Forelimb muscle (tissue), 1 donor: ENCODE measurements around the gene CIC. TPM values are rescaled to one million over a fixed set of nuclear protein-coding genes. Genes with fewer than 3 reads are reported as not detected.
"Not testable (repeated sequence)": the region's sequence is repeated elsewhere in the genome, so short reads cannot be mapped to it uniquely, and the experiment has no call there.

Experiments used
- DNase-seq: peaks from one replicate; pipeline ENCODE4 v3.0.0-alpha.2; 2013; ENCODE audit warnings: low read depth
- polyA plus RNA-seq: library from polyadenylated mRNA; unstranded; fragments of 120-200 nt; gene quantifications from one replicate; pipeline ENCODE4 v1.2.1, GENCODE V29; 2013; ENCODE audit not compliant: insufficient read length

Gene CIC
- polyA plus RNA-seq, 1 donor = 34.2 TPM

DNA sequence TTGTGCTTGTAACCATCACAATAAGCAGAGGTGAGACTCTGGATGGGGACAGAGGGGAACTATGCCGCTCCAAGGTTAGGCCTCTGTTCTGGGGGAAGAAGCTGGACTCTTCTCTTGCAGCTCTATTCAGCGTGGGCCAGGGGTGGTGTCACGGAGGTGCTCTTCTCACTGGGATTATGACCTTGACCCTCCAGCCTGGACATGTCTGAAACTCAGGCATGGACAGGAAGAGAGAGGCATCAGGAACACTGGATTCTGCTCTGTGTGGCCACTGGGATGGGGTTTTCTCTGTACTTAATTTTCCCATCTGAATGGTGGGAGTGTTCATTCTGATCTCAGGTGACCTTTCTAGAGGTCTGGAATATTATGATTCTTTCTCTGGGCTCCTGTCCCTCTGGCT is 64.0 kb downstream of the CIC start:
- no peak for DNase-seq

DNA sequence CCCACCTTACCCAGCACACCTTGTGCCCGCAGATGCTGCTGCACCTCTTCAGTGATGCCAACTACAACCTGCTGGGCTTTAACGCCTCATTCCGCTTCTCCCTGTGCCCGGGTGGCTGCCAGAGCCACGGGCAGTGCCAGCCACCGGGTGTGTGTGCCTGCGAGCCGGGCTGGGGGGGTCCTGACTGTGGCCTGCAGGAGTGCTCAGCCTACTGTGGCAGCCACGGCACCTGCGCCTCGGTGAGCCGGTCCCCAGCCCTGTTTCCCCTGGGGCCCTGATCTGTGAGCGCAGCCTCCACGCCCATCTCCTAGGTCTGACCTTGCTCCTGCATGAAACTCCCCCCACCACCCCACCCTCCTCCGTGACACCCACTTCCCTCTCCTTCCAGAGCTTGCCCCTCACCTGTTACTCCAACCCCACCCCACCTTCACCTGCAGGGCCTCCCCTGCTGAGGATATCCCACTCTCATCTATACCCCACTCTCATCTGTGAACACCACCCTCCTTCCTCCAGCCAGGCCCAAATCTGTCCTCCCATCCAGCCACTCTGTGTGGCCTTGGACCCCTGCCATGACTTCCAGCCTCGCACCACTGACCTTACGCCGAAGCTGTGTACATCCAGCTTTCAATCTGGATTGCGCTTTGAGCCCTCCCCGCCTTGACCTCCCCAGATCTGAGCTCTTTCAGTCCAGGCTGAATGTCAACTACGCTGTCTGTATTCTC is 65.1 kb downstream of the CIC start:
- DNase-seq = no peak

DNA sequence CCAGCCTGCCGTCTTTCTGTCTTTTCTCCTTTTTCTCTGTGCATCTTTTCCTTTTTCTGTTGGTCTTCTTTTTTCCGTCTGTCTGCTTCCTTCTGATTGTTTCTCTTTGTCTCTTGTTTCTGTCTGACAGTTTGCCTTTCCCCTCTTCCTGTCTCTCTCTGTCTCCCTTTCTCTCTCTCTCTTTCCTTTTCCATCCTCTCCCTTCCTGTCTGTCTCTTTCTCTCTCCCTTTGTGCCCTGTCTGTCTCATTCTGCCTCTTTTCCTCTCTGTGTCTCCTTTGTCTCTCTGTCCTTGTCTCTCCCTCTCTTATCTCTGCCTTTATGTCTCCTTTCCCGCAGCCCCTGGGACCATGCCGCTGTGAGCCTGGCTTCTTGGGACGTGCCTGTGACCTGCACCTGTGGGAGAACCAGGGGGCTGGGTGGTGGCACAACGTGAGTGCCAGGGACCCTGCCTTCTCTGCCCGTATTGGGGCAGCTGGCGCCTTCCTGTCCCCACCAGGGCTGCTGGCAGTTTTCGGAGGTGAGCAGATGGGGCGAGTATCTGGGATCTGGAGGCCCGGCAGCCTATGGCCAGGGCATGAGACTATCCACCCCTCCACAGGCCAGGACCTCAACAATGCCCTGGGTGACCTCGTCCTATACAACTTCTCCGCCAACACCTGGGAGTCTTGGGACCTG is 65.8 kb downstream of the CIC start:
- no peak for DNase-seq

DNA sequence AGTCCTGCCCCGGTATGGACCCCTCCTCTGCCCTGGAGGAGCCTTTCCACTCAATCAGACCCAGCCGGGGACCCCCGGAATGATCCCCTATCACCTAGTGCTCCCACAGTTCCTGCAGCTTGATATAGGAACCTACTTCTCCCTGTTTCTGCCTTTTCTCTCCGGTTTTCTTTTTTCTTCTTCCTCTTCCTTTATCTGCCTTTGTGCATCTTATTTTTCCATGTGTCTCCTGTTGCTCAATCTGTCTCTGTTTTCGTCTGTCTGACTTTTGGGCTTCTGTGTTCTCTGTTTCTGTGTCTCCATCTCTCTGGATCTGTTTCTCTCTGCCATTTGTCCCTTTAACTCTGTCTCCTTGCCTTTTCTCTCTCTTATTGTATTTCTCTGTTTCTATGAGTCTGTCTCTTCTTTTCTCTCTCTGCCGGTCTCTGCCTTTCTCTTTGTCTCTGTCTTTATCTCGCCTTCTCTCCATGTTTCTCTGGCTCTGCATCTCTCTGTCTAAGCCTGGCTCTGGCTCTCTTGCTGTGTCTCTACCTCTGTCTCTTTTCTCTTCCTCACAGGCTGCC is 66.4 kb downstream of the CIC start:
- DNase-seq = no peak

DNA sequence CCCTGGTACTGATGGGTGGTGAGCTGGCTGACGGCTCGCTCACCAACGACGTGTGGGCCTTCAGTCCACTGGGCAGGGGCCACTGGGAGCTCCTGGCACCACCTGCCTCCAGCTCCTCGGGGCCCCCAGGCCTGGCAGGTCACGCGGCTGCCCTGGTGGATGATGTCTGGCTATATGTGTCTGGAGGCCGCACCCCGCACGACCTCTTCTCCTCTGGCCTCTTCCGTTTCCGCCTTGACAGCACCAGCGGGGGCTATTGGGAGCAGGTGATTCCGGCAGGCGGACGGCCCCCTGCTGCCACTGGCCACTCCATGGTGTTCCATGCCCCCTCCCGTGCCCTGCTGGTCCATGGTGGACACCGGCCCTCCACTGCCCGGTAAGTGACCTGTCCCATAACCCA is 66.9 kb downstream of the CIC start:
- no peak for DNase-seq

DNA sequence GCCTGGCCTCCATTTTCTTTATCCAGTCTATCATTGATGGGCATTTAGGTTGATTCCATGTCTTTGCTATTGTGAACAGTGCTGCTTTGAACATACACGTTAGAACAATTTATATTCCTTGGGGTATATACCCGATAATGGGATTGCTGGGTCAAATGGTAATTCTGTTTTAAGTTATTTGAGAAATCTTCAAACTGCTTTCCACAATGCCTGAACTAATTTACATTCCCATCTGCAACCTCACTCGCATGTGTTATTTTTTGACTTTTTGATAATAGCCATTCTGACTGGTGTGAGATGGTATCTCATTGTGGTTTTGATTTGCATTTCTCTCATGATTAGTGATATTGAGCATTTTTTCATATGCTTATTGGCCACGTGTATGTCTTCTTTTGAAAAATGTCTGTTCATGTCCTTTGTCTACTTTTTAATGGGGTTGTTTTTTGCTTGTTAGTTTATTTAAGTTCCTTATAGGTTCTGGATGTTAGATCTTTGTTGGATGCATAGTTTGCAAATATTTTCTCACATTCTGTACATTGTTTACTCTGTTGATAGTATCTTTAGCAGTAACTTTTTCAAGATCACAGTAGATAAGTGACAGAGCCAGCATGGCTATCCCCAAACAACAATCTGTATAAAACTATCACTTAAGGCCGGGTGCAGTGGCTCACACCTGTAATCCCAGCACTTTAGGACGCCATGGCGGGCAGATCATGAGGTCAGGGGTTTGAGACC is 70.2 kb downstream of the CIC start:
- not testable (repeated sequence) for DNase-seq

DNA sequence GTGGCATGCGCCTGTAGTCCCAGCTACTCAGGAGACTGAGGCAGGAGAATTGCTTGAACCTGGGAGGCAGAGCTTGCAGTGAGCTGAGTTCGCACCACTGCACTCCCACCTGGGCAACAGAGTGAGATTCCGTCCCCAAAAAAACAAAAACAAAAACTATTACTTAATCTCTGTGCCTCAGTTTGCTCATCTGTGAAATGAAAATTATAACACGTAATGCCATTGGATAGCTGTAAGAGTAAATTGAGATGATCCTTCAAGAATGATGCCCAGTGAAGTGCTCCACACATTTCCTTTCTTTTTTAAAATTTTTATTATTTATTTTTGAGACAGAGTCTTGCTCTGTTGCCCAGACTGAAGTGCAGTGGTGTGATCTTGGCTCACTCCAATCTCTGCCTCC is 70.9 kb downstream of the CIC start:
- not testable (repeated sequence) for DNase-seq

DNA sequence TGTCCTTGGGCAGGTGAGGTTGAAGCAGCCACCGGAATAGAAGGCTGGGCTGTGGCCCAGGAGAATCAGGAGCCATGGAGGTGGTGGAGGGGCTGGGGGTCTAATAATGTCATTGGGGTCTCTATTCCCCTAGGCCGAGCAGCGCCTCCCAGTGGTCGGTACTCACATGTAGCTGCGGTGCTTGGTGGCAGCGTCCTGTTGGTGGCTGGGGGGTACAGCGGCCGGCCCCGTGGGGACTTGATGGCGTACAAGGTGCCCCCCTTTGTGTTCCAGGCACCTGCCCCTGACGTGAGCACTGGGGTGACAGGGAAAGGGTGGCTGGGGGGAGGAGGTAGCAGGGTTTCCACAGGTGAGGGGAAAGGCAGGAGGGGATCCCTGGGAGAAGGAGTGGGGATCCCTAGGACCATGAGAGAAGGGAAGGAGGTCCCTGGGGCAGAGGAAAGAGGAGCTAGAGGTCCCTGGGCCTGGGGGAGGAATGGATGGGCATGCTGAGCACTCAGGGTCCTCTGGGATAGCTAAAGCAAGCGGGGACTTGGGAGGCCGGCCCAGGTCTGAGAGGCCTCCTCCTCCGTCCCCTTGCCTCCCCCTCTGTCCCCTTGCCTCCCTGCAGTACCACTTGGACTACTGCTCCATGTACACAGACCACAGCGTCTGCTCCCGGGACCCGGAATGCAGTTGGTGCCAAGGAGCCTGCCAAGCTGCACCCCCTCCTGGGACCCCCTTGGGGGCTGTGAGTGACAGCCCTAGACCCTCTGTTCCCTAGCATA is 74.5 kb downstream of the CIC start:
- DNase-seq = no peak

DNA sequence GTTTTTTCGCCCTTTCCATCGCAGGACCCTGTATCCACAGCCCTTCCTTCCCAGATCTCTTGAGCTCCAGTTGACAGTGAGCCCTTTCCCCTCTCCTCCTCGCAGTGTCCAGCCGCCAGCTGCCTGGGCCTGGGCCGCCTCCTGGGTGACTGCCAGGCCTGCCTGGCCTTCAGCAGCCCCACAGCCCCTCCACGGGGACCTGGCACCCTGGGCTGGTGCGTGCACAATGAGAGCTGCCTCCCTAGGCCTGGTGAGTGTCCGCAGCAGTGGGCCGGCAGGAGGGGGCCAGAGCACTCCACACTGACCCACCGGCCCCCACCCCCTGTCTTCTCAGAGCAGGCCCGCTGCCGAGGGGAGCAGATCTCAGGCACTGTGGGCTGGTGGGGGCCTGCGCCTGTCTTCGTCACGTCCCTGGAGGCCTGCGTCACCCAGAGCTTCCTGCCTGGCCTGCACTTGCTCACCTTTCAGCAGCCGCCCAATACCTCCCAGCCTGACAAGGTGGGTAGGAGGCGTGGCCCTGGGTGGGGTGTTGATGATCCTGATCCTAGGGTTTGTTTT is 75.4 kb downstream of the CIC start:
- no peak for DNase-seq

Other genes starting within 250 kb of the CIC start
- 2.5 TPM for gene GRIK5, start 199.0 kb upstream of the CIC start, polyA plus RNA-seq
- 10.1 TPM for gene ZNF574, start 193.1 kb upstream of the CIC start, polyA plus RNA-seq
- gene POU2F2, start 136.8 kb upstream of the CIC start, polyA plus RNA-seq = 1.3 TPM
- gene DEDD2, start 51.6 kb upstream of the CIC start, polyA plus RNA-seq = 13.3 TPM
- gene ZNF526, start 48.9 kb upstream of the CIC start, polyA plus RNA-seq = 5.1 TPM
- gene GSK3A, start 26.6 kb upstream of the CIC start, polyA plus RNA-seq = 42.1 TPM
- 33.8 TPM for gene ERF, start 14.1 kb upstream of the CIC start, polyA plus RNA-seq
- gene PRR19, start 32.9 kb downstream of the CIC start, polyA plus RNA-seq = 0.49 TPM
- 22.3 TPM for gene PAFAH1B3, start 33.4 kb downstream of the CIC start, polyA plus RNA-seq
- gene TMEM145, start 44.1 kb downstream of the CIC start, polyA plus RNA-seq = 0.43 TPM
- gene MEGF8, start 56.4 kb downstream of the CIC start, polyA plus RNA-seq = 30.3 TPM
- gene CNFN, start 121.0 kb downstream of the CIC start, polyA plus RNA-seq = not detected
- gene LIPE, start 158.1 kb downstream of the CIC start, polyA plus RNA-seq = 11.1 TPM
- not detected for gene CXCL17, start 173.7 kb downstream of the CIC start, polyA plus RNA-seq